Smooth muscle cell (in vitro differentiated cells): Measurements from ENCODE around the gene SPATA24. TPM values are rescaled to one million over a fixed set of nuclear protein-coding genes. Genes with fewer than 3 reads are reported as not detected.

Experiments used
- DNase-seq: peaks from one replicate; lab custom pipeline; 2025; ENCODE audit not compliant: unreplicated experiment; lab: John Stamatoyannopoulos, UW
- H2AFZ ChIP-seq: fragments of 200-600 bp; sonication (generic); 2 replicates; pipeline ENCODE4 v1.6.0; 2016; ENCODE audit warnings: antibody characterized with exemption, low read depth, mild to moderate bottlenecking
- H3F3A ChIP-seq: fragments of 200-600 bp; sonication (generic); 2 replicates; pipeline ENCODE4 v1.6.0; 2017; ENCODE audit warnings: antibody characterized with exemption, low read depth
- H3K27ac ChIP-seq: fragments of 200-600 bp; sonication (generic); 2 replicates; pipeline ENCODE4 v1.5.1; 2016; ENCODE audit warnings: low read depth, mild to moderate bottlenecking
- H3K27me3 ChIP-seq: fragments of 200-600 bp; sonication (generic); 2 replicates; pipeline ENCODE4 v1.6.1; 2016; ENCODE audit warnings: low read depth, mild to moderate bottlenecking
- H3K36me3 ChIP-seq: fragments of 200-600 bp; sonication (generic); 2 replicates; pipeline ENCODE4 v1.5.1; 2016; ENCODE audit warnings: low read depth
- H3K4me1 ChIP-seq: fragments of 200-600 bp; sonication (generic); 2 replicates; pipeline ENCODE4 v1.5.1; 2016; ENCODE audit warnings: low read depth
- H3K4me2 ChIP-seq: fragments of 200-600 bp; sonication (generic); 2 replicates; pipeline ENCODE4 v1.6.0; 2016; ENCODE audit warnings: mild to moderate bottlenecking
- H3K4me3 ChIP-seq: fragments of 200-600 bp; sonication (generic); 2 replicates; pipeline ENCODE4 v1.5.1; 2016; ENCODE audit warnings: mild to moderate bottlenecking
- H3K79me2 ChIP-seq: fragments of 200-600 bp; sonication (generic); 2 replicates; pipeline ENCODE4 v1.6.0; 2016; ENCODE audit warnings: low read depth, mild to moderate bottlenecking
- H3K9ac ChIP-seq: fragments of 200-600 bp; sonication (generic); 2 replicates; pipeline ENCODE4 v1.6.0; 2016; ENCODE audit warnings: low read depth
- H3K9me3 ChIP-seq: fragments of 200-600 bp; sonication (generic); replicated peaks from 2 replicates; pipeline ENCODE4 v1.5.1; 2016; ENCODE audit warnings: low read depth
- H4K20me1 ChIP-seq: fragments of 200-600 bp; sonication (generic); 2 replicates; pipeline ENCODE4 v1.6.0; 2016; ENCODE audit warnings: low read depth
- CTCF ChIP-seq: fragments of 200-600 bp; sonication (generic); IDR thresholded peaks from 2 replicates; pipeline ENCODE4 v1.5.1; 2017; ENCODE audit warnings: borderline replicate concordance, mild to moderate bottlenecking, antibody characterized with exemption; ENCODE audit not compliant: insufficient read depth, poor library complexity, severe bottlenecking
- WGBS: methylation state at CpG from one replicate; pipeline ENCODE4 v1.1.7; 2016; ENCODE audit warnings: low lambda C conversion rate; 5-methylcytosine and 5-hydroxymethylcytosine counted together
- polyA plus RNA-seq: library from polyadenylated mRNA; unstranded; fragments of >200 nt; fragmentation: Nextera tagmentation; extraction: Ambion mirVana; gene quantifications from 2 replicates; pipeline ENCODE4 v1.2.1, GENCODE V29; 2016
- total RNA-seq: library from RNA; depleted of rRNA; stranded (reverse); fragments of >200 nt; gene quantifications from 2 replicates; pipeline ENCODE4 v1.2.3, GENCODE V29; 2014

The SPATA24 gene
- total and polyA plus RNA-seq, 2 experiments from 2014 or later, result 2.0 to 2.6 TPM

DNA sequence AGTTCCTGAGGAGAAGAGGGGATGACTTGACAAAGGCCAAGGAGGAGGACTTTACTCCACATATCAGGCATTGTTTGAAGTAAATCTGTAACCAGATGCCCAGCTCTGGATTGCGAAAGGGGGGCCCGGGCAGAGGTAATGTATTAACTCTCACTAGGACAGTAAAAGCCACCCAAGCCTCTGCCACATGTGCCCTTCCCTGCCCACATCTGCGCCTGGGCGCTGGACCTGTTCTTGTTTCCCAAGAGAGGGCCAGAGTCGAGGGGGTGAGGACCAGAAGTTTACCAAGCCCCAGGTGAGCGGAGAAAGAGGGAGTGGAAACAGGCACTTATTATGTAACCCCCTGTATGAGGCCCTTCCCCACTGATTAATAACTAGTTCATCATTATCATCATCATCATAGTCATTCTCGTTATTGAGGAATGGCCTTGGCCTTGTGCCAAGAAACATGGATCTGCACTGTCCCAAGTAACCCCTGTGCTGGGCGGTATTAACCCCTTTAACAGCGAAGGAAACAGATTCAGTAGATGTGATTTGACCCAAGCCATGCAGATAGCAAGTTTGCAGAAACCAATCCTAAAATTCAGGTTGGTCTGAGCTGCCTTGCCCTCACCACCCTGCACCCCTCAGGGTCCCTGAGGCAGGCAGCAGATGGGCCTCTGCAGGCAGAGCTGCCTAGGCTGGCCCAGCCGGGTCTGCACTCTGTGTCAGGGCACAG lies 20.5 kb downstream of the SPATA24 start, which contains the start of gene SLC23A1:
SLC23A1 (minus strand) TSS at position 23 of the 718 bp plus-strand sequence. CDS start 44 bp downstream, outside the sequence.
- Histone ChIP-seq H3F3A (no peaks in the 10 kb centered on the region), H3K4me3 (no peak within 1 kb of the TSS), H2AFZ (no peak within 1 kb of the TSS), H3K4me2 (no peak within 1 kb of the TSS), H4K20me1 (no peaks in the 10 kb centered on the region), H3K79me2 (no peaks in the 10 kb centered on the region), H3K4me1 (peaks cover 3% of the 10 kb centered on the region), H3K9ac (no peak within 1 kb of the TSS), H3K36me3 (no peaks in the 10 kb centered on the region), H3K9me3 (no peaks in the 10 kb centered on the region), H3K27ac (no peak within 1 kb of the TSS), H3K27me3 (no peaks in the 10 kb centered on the region)
- TF ChIP-seq CTCF, result no peak
- DNase-seq, result no peak
- 87% methylated on average over 10 of the region's 10 CpGs for WGBS

GRCh38 chr5:139382807-139383206 lies 21.1 kb downstream of the SPATA24 start:
- Histone ChIP-seq H3K4me3 (no peak overlapping the region), H3K27me3 (no peaks in the 10 kb centered on the region), H3K27ac (no peak overlapping the region), H3F3A (no peaks in the 10 kb centered on the region), H4K20me1 (no peaks in the 10 kb centered on the region), H2AFZ (no peak overlapping the region), H3K4me1 (no peaks in the 10 kb centered on the region), H3K79me2 (no peaks in the 10 kb centered on the region), H3K9ac (no peak overlapping the region), H3K9me3 (no peaks in the 10 kb centered on the region), H3K36me3 (no peaks in the 10 kb centered on the region), H3K4me2 (no peak overlapping the region)
- WGBS, result 73% methylated on average over 3 of the region's 3 CpGs
- TF ChIP-seq CTCF, result no peak
- no peak for DNase-seq

DNA sequence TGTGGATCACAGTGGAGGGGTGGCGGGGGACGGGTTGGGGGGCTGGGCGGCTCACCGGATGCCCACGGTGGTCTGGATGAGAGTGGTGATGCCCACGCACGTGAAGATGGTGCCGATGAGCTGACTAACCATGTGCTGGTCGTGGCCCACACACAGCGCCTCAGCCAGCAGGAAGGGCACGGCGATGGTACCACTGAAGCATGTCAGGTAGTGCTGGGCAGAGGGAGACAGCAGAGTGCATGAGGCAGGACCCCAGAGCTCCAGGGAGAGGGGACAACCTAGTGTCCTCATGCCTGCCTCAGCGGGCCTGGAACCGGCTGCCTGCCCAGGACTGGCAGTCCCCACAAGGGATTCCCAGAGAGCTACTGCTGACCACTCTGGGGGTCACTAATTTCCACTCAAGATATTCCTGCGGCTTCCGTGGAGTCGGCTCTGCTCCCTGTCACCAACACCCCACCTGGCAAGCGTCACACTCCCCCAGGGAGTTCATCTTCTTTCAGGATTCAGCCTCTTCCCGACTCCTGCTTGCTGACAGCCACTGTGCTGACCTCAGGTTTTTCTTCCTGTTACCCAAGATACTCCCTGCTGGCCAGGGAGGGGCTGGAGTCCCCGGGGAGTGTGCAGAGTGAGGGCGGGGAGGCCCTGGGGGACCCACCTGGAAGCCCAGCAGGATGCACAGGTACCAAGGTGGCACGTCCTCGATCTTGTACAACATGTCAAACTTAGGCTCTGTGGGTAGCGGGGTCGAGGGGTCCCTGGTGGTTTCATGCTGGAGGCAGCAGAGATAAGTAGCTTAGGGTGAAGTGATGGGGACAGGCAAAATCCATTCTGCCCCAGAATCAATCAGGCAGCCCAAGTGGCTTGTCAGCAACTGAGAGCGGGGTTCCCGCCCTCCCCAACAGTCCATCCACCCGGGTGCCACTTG lies 21.8 kb downstream of the SPATA24 start:
- Histone ChIP-seq H2AFZ (no peak overlapping the region), H3K4me2 (no peak overlapping the region), H3F3A (no peaks in the 10 kb centered on the region), H3K9ac (no peak overlapping the region), H3K4me1 (no peaks in the 10 kb centered on the region), H3K9me3 (no peaks in the 10 kb centered on the region), H3K36me3 (no peaks in the 10 kb centered on the region), H3K79me2 (no peaks in the 10 kb centered on the region), H3K27me3 (no peaks in the 10 kb centered on the region), H3K27ac (no peak overlapping the region), H3K4me3 (no peak overlapping the region), H4K20me1 (no peaks in the 10 kb centered on the region)
- no peak for TF ChIP-seq CTCF
- WGBS, result 91% methylated on average over 27 of the region's 28 CpGs
- no peak for DNase-seq
